ENCODE data around the gene CCDC39. TPM values are rescaled to one million over a fixed set of nuclear protein-coding genes. Genes with fewer than 3 reads are reported as not detected.

CCDC39 gene
- total and polyA plus RNA-seq, 9 of the 15 experiments (the other 6 are each of a cell fraction or from before 2014, with no cell fraction given) = not detected

DNA sequence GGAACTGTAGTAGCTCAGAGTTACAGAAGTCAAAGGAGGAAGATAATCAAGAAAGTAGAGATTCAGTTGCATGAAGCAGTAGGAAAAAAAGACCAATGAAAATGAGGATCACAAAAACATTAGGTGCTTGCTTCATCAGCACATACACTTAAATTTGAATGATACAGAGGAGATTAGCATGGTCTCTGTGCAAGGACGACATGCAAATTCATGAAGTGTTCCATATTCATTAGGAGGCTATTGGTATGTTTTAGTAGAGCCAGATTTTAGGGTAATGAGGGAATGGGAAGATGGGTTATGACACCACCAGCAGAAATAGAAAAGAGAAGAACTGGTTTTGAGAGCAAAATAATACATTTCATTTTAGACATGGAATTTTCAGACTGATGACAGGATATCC, 98.4 kb downstream of the CCDC39 start:
- in situ Hi-C loops (cut with MboI) = no loop called here
- 0% methylated on average over 1 of the region's 1 CpG for WGBS (ENCODE audit: insufficient coverage, low coverage, missing lambda C conversion rate)

More for the DNA sequence above, 98.4 kb downstream of the CCDC39 start:
- ChIA-PET POLR2A (no interaction called here), CTCF (ENCODE audit: low intra/inter-chr PET ratio) (no interaction called here)
- no TSS peak for BruUV-seq (replicated peaks)
- Histone ChIP-seq H4K20me1 (replicated peaks; ENCODE audit: control insufficient read depth, insufficient read depth, low read length) (no peaks in the 10 kb centered on the region), H3K9me3 (replicated peaks; ENCODE audit: control insufficient read depth, insufficient read depth, low read depth, low read length) (no peaks in the 10 kb centered on the region), H3K9me1 (ENCODE audit: control insufficient read depth, insufficient read depth, low read length) (no peaks in the 10 kb centered on the region), H3K4me1 (replicated peaks in 1 of 2; ENCODE audit: control insufficient read depth in 2 of 2, insufficient read depth in 2 of 2, low read length in 2 of 2) (no peaks in the 10 kb centered on the region), H3K36me3 (ENCODE audit: control insufficient read depth, insufficient read depth, low read length) (no peaks in the 10 kb centered on the region), H3K4me2 (ENCODE audit: insufficient read depth, low read length) (no peak overlapping the region), H3K27me3 (ENCODE audit: control insufficient read depth in 2 of 2, insufficient read depth in 2 of 2, low read length in 2 of 2) (no peaks in the 10 kb centered on the region), H3K9ac (ENCODE audit: insufficient read depth in 1 of 2, low read depth in 2 of 2, low read length in 2 of 2) (no peak overlapping the region), H2AFZ (ENCODE audit: low read depth, low read length) (no peak overlapping the region), H3K27ac (ENCODE audit: extremely low read depth, low read depth, low read length) (no peak overlapping the region), H3K4me3 (no peak overlapping the region), H3K79me2 (ENCODE audit: control insufficient read depth, insufficient read depth, low read length) (no peaks in the 10 kb centered on the region)
- TF ChIP-seq, protein P1, sequence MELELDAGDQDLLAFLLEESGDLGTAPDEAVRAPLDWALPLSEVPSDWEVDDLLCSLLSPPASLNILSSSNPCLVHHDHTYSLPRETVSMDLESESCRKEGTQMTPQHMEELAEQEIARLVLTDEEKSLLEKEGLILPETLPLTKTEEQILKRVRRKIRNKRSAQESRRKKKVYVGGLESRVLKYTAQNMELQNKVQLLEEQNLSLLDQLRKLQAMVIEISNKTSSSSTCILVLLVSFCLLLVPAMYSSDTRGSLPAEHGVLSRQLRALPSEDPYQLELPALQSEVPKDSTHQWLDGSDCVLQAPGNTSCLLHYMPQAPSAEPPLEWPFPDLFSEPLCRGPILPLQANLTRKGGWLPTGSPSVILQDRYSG (tag; conservative IDR thresholded peaks at IDR 0.05; ENCODE audit: low read depth) = no peak
- TF ChIP-seq ETV5 (CRISPR knock-in tag; IDR thresholded peaks at IDR 0.05; ENCODE audit: low read depth) = no peak
- no peak for TF ChIP-seq ETS2 (tag; IDR thresholded peaks at IDR 0.05; ENCODE audit: borderline replicate concordance, poor library complexity, severe bottlenecking)
- TF ChIP-seq SREBF2 (CRISPR knock-in tag; IDR thresholded peaks at IDR 0.05) = no peak
- TF ChIP-seq RAD21 (CRISPR knock-in tag; conservative IDR thresholded peaks at IDR 0.05 in 1 of 2, IDR thresholded peaks at IDR 0.05 in 1 of 2) = no peak
- TF ChIP-seq, protein P2, sequence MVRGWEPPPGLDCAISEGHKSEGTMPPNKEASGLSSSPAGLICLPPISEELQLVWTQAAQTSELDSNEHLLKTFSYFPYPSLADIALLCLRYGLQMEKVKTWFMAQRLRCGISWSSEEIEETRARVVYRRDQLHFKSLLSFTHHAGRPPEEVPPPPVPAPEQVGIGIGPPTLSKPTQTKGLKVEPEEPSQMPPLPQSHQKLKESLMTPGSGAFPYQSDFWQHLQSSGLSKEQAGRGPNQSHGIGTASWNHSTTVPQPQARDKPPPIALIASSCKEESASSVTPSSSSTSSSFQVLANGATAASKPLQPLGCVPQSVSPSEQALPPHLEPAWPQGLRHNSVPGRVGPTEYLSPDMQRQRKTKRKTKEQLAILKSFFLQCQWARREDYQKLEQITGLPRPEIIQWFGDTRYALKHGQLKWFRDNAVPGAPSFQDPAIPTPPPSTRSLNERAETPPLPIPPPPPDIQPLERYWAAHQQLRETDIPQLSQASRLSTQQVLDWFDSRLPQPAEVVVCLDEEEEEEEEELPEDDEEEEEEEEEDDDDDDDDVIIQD (CRISPR knock-in tag; IDR thresholded peaks at IDR 0.05) = no peak
- TF ChIP-seq ETV1 (tag; conservative IDR thresholded peaks at IDR 0.05; ENCODE audit: low read depth) = no peak
- no peak for TF ChIP-seq MTF1 (CRISPR knock-in tag; IDR thresholded peaks at IDR 0.05; ENCODE audit: borderline replicate concordance)
- TF ChIP-seq POLR3G (IDR thresholded peaks at IDR 0.05; ENCODE audit: extremely low read depth, insufficient read length, insufficient replicate concordance) = no peak
- TF ChIP-seq ZNF561 (CRISPR knock-in tag; conservative IDR thresholded peaks at IDR 0.05) = no peak
- no peak for TF ChIP-seq GTF2F1 (IDR thresholded peaks at IDR 0.05; ENCODE audit: low read depth, low read length)
- TF ChIP-seq JUNB (CRISPR knock-in tag; conservative IDR thresholded peaks at IDR 0.05) = no peak
- TF ChIP-seq CSDE1 (IDR thresholded peaks at IDR 0.05) = no peak
- TF ChIP-seq, protein P3, sequence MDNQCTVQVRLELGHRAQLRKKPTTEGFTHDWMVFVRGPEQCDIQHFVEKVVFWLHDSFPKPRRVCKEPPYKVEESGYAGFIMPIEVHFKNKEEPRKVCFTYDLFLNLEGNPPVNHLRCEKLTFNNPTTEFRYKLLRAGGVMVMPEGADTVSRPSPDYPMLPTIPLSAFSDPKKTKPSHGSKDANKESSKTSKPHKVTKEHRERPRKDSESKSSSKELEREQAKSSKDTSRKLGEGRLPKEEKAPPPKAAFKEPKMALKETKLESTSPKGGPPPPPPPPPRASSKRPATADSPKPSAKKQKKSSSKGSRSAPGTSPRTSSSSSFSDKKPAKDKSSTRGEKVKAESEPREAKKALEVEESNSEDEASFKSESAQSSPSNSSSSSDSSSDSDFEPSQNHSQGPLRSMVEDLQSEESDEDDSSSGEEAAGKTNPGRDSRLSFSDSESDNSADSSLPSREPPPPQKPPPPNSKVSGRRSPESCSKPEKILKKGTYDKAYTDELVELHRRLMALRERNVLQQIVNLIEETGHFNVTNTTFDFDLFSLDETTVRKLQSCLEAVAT (IDR thresholded peaks at IDR 0.05) = no peak
- no peak for TF ChIP-seq BHLHE40 (IDR thresholded peaks at IDR 0.05; ENCODE audit: low read length)
- no peak for TF ChIP-seq DPF2 (IDR thresholded peaks at IDR 0.05)
- no peak for TF ChIP-seq KLF10 (CRISPR knock-in tag; IDR thresholded peaks at IDR 0.05)
- TF ChIP-seq NELFE (IDR thresholded peaks at IDR 0.05; ENCODE audit: insufficient read depth, insufficient read length) = no peak
- TF ChIP-seq ZNF174 (CRISPR knock-in tag; IDR thresholded peaks at IDR 0.05) = no peak
- DNase-seq (ENCODE audit: extremely low read depth in 1 of 4, low spot score in 3 of 4) (no peak), FAIRE-seq (no peak), ATAC-seq (no peak)
- intact Hi-C loops (cut with micrococcal nuclease) = no loop called here

Measured in K562 (cell line).